H1 (cell line): ENCODE results near the gene RAP1A. TPM values are rescaled to one million over a fixed set of nuclear protein-coding genes. Genes with fewer than 3 reads are reported as not detected.

Source experiments
- polyA plus RNA-seq, 7 experiments: library from polyadenylated mRNA; depleted of rRNA in 3 of 7; stranded (reverse) in 5 of 7; unstranded in 2 of 7; fragments of >200 nt in 5 of 7; fragments of 200-250 nt in 2 of 7; gene quantifications; 1 replicate in 5 of 7; 2 replicates in 1 of 7; 4 replicates in 1 of 7; pipeline versions ENCODE4 v1.2.1 to v1.2.3, GENCODE V29; 2011 to 2013; ENCODE audit warnings: missing spikeins in 2 of 7, mixed read lengths in 2 of 7
- small RNA-seq: library from polyadenylated mRNA; stranded (forward); fragments of <200 nt; extraction: miRNeasy Mini kit (QIAGEN cat#:217004); gene quantifications from one replicate; pipeline ENCODE3, GENCODE V24; 2013; ENCODE audit not compliant: insufficient read depth
- total RNA-seq: library from RNA; stranded (reverse); fragmentation: NEBNext Ultra II Directional; extraction: Animal tissue kit (Norgen Biotek cat#: 25700); gene quantifications from 2 replicates; pipeline ENCODE4 v1.2.1, GENCODE V29; 2021

Gene RAP1A
- total and polyA plus RNA-seq, 2 of the 8 experiments (the other 6 are each of a cell fraction or from before 2014, with no cell fraction given): 10.9 to 35.8 TPM

Small RNAs within 50 kb of the gene (small RNA-seq; reads per million reads assigned to genes)
- gene INKA2: 0.69 reads per million
- gene RNU6-151P: not detected

Other genes starting within 250 kb of the RAP1A start
- 0.33 and 0.80 TPM in 2 replicates for gene OVGP1, start 192.1 kb upstream of the RAP1A start, total RNA-seq
- 1.2 and 1.7 TPM in 2 replicates for gene OVGP1, start 192.1 kb upstream of the RAP1A start, polyA plus RNA-seq (2011; rRNA removed)
- 61.6 and 66.0 TPM in 2 replicates for gene WDR77, start 170.5 kb upstream of the RAP1A start, total RNA-seq
- 139 and 156 TPM in 2 replicates for gene WDR77, start 170.5 kb upstream of the RAP1A start, polyA plus RNA-seq (2011; rRNA removed)
- 252 and 262 TPM in 2 replicates for gene ATP5PB, start 170.3 kb upstream of the RAP1A start, total RNA-seq
- 129 and 232 TPM in 2 replicates for gene ATP5PB, start 170.3 kb upstream of the RAP1A start, polyA plus RNA-seq (2011; rRNA removed)
- 0.13 and 0.42 TPM in 2 replicates for gene C1orf162, start 145.8 kb upstream of the RAP1A start, total RNA-seq
- 0.42 and 0.86 TPM in 2 replicates for gene C1orf162, start 145.8 kb upstream of the RAP1A start, polyA plus RNA-seq (2011; rRNA removed)
- gene ADORA3, start 116.2 kb upstream of the RAP1A start, total RNA-seq: not detected in 2 replicates
- 0.03 TPM in 1 of 2 replicates, not detected in the other for gene ADORA3, start 116.2 kb upstream of the RAP1A start, polyA plus RNA-seq (2011; rRNA removed)
- gene TMIGD3, start 116.2 kb upstream of the RAP1A start, total RNA-seq: not detected in 2 replicates
- not detected in 2 replicates for gene TMIGD3, start 116.2 kb upstream of the RAP1A start, polyA plus RNA-seq (2011; rRNA removed)
- 10.9 and 11.5 TPM in 2 replicates for gene INKA2, start 119.6 kb downstream of the RAP1A start, total RNA-seq
- gene INKA2, start 119.6 kb downstream of the RAP1A start, polyA plus RNA-seq (2011; rRNA removed): 4.2 and 5.7 TPM in 2 replicates
- 24.7 and 25.4 TPM in 2 replicates for gene DDX20, start 136.1 kb downstream of the RAP1A start, total RNA-seq
- 5.4 and 7.5 TPM in 2 replicates for gene DDX20, start 136.1 kb downstream of the RAP1A start, polyA plus RNA-seq (2011; rRNA removed)